Measurements from ENCODE around the gene LGR5.
"Not testable (repeated sequence)": the region's sequence is repeated elsewhere in the genome, so short reads cannot be mapped to it uniquely, and the experiment has no call there.

The LGR5 gene

GRCh38 chr12:71546322-71546861 lies 106.8 kb downstream of the LGR5 start:
- DNase-seq (ENCODE audit: low read depth, low spot score) = no peak

DNA sequence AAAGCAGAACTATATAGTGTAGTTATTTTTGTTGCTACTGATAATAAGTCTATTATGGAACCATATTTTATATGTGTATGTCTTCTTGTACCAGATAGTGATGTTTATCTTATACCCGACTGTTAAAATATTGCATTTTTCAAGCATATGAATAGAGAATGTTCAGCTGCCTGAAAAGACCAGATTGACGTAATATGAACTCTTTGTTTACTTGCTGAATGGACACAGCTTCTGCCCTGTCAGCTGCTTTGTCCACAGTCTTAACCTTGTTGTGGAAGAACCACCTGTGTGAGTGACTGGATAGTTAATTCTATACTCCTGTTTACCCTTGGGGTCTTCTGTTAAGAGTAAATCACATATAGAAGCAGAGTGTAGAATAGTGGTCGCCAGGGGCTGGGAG lies 109.3 kb downstream of the LGR5 start:
- no peak for DNase-seq (ENCODE audit: low read depth, low spot score)

- DNase-seq (ENCODE audit: low read depth, low spot score) = no peak
Measured at GRCh38 chr12:71551529-71551928, 111.9 kb downstream of the LGR5 start.

GRCh38 chr12:71552728-71553501 lies 113.3 kb downstream of the LGR5 start:
- no peak for DNase-seq (ENCODE audit: low read depth, low spot score)

DNA sequence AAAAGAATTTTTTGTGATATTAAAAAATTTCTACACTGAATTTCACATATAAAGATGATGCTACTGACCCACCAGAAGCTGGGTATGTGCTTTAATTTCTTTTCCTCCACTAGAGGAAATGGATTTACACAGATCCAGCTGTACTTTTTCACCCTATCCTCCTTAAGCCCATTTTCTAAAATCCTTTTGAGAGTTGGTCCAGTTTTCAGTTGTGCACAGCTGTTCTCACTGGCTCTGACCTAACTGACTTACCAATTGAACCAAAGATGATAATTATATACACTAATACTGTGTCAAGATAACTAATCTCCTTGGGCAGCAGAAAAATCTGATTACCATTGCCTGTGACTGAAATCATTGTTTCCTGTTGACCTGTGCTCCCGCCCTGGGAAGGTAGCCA lies 115.6 kb downstream of the LGR5 start:
- no peak for DNase-seq (ENCODE audit: low read depth, low spot score)

DNA sequence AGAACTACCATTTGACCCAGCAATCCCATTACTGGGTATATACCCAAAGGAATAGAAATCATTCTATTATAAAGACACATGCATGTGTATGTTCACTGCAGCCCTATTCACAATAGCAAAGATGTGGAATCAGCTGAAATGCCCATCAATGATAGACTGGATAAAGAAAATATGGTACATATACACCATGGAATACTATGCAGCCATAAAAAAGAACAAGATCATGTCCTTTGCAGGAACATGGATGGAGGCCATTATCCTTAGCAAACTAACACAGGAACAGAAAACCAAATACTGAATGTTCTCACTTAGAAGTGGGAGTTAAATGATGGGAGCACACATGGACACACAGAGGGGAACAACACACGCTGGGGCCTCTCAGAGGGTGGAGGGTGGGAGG lies 116.2 kb downstream of the LGR5 start:
- DNase-seq (ENCODE audit: low read depth, low spot score) = not testable (repeated sequence)

DNA sequence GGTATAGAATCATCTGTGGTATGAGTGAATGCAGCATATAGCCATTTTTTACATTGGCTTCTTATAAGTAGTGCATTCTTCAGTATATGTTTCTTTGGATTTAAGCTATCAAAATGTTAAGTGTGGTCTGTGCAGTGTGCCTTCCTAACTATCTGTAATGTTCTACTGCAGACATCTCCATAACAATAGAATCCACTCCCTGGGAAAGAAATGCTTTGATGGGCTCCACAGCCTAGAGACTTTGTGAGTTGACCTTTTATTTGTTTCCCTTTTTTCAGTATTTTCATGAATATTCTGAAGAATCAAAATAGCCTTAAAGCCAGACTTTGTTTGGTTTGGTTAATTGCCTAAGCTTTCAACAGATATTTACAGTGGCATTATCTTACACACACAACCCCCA lies 116.8 kb downstream of the LGR5 start:
- no peak for DNase-seq (ENCODE audit: low read depth, low spot score)

DNA sequence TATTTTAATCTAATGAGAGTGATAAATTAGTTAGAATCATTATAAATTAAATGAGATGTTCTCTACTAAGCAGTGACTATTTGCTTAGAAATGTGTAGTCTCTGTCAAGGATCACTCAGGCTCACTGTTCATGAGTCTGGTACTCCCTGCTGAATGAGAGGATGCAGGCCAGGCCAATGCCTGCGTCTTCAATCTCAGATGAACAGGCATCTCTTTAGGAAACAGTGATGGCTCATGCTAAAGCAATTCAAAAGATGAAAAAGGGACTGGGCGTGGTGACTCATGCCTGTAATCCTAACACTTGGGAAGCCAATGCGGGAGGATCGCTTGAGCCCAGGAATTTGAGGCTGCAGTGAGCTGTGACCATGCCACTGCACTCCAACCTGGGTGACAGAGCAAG lies 117.3 kb downstream of the LGR5 start:
- peak; percentile 7 for DNase-seq (ENCODE audit: low read depth, low spot score)

DNA sequence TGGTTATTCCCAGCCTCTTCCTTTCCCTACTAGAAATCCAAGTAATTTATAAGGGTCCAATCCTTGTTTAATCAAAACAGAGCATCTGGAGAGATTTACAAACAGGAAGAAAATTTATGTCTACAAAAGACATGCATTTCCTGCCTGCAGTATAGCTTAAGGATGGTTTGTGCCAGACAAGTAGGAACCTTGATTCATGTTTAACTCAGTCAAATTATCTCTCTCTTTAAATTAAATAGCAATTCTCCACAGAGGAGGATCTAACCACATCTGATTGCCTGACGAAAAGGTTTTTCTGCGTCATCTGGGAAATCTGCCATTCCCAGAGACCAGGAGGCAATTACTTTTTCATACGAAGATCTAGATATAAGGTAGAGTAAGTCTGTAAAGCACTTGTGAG lies 118.8 kb downstream of the LGR5 start:
- no peak for DNase-seq (ENCODE audit: low read depth, low spot score)

DNA sequence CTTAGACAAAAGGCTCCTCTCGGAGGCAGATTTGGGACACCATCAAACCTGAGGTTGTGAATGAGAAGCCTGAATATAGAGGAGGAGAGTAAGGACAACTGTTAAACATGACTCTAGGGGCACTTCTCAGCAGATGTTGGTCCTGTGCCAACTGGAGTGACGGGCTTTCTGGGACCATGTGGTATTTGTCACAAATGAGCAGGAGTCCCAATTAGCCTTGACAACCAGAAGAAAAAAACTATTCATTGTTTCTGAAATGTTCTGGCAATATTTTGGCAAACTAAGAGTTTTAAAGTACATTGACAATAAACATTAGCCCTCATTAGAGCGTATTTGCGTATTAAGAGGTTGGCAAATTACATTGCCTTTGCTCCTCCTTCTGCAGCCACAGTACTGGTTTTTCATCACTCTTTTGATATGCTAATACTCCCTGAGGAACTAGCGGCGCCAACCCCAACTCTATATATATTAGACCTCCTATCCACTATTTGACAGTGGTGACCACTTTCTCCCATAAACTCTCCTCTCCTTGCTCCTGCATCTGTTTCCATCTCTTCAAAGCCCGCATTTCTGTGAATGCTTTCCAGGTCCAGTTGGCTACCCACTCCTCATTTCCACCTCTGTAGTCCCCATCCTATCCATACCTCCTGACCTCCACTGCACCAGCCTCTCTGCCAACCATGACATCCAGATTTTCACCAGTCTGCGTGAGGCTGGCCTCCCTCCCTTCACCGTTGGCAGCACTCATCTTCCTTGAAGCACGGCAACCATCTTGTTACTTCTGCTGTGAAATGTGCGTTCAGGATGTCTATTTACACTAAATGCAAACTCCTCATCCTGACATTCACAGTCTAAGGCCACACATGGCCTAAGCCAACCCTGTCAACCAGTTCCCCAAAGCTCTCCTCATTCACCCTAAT lies 123.3 kb downstream of the LGR5 start:
- no peak for DNase-seq (ENCODE audit: low read depth, low spot score)

- DNase-seq (ENCODE audit: low read depth, low spot score) = no peak
Measured at GRCh38 chr12:71565535-71565934, 125.9 kb downstream of the LGR5 start.

DNA sequence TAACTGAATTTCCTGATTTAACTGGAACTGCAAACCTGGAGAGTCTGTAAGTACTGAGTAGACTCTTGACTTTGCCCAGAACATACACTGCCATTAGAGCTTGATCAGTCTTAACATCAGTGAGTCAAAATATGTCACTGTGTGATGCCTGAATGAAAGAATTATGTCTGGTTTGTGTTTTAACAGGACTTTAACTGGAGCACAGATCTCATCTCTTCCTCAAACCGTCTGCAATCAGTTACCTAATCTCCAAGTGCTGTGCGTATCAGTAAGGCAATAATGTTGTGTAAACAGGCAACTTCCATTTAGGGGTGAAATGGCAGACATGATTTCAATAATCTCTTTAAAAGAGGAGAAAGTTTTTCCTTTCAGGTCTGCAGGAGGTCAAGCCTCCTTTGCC lies 127.1 kb downstream of the LGR5 start:
- no peak for DNase-seq (ENCODE audit: low read depth, low spot score)

DNA sequence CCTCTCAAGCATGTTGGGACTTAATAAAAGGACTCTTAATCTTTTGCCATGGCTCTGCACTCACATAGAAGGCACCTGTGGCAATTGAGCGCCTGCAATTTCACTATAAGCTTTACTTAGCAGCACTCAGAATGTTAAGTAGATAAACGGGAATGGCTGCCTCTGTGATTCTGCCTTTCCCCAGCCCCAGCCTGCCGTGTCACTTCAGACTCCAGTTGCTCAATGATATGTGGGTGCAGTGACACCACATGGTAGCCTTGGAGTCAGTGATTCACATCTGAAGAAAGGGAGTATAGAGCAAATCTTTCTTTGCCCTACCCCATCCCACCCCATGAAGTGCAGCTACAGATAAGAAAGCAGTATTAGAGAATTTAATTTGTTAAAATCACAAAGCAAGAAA lies 127.9 kb downstream of the LGR5 start:
- DNase-seq (ENCODE audit: low read depth, low spot score) = no peak

GRCh38 chr12:71569885-71570284 lies 130.3 kb downstream of the LGR5 start:
- not testable (repeated sequence) for DNase-seq (ENCODE audit: low read depth, low spot score)

DNA sequence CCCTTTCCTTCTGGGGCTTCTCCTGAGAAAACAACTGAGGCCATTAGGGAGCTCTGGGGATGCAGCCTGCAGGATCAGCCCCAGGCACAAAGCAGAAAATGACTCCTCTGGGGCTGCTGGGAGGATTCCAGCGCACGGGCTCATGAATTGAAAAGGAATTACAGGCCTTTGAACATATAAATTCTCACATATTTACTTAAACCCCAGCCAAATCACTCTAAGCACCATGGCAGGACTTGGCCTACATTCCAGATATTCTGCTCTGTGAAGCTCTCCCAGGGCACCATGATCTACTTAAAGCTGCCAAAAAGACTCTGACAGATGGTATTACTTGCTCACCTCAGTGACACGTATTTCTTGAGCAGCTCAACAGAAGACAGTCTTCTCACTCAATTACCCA lies 136.9 kb downstream of the LGR5 start:
- no peak for DNase-seq (ENCODE audit: low read depth, low spot score)

DNA sequence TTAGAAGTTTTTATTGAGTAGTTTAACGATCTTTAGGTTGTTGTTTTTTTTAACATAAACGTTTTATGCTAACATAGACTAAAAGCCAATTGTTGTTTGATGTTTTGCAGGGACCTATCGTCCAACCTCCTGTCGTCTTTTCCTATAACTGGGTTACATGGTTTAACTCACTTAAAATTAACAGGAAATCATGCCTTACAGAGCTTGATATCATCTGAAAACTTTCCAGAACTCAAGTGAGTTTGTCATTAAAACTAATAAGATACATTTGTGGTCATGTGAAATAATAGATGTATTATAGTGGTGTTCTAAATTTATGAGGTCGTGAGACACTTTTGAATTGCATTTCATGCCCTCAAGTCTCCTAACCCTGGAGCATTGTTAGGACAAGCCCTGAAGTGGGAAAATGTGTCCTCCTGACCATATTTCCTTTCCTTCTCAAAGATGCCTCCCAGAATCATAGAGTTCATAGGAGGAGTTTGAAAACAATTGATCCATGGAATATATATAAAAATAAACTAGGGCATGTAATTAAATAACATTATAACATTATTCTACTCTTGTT lies 139.2 kb downstream of the LGR5 start:
- DNase-seq (ENCODE audit: low read depth, low spot score) = no peak

- no peak for DNase-seq (ENCODE audit: low read depth, low spot score)
Measured at GRCh38 chr12:71581206-71581605, 141.6 kb downstream of the LGR5 start.

- no peak for DNase-seq (ENCODE audit: low read depth, low spot score)
Measured at GRCh38 chr12:71582925-71583324, 143.3 kb downstream of the LGR5 start.

- no peak for DNase-seq (ENCODE audit: low read depth, low spot score)
Measured at GRCh38 chr12:71584356-71584755, 144.8 kb downstream of the LGR5 start.

GRCh38 chr12:71585218-71585617 lies 145.6 kb downstream of the LGR5 start:
- no peak for DNase-seq (ENCODE audit: low read depth, low spot score)

DNA sequence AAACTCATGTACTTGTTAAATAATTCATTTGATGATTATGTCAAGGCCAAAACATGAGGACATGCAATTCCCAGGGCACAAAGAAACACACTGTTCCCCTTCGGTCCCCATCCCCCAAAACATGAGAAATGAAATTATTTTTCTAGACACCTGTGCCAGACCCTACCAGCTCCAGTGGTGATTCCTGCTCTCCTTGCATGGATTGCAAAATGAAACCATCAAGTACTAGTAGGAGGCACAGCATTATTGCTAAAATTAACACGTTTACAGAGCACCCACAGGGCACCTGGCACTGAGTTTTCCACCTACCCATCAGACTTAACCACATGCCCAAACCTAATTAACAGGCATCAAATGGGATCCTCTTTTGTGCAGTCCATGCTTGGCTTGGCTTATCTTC lies 147.4 kb downstream of the LGR5 start:
- no peak for DNase-seq (ENCODE audit: low read depth, low spot score)

DNA sequence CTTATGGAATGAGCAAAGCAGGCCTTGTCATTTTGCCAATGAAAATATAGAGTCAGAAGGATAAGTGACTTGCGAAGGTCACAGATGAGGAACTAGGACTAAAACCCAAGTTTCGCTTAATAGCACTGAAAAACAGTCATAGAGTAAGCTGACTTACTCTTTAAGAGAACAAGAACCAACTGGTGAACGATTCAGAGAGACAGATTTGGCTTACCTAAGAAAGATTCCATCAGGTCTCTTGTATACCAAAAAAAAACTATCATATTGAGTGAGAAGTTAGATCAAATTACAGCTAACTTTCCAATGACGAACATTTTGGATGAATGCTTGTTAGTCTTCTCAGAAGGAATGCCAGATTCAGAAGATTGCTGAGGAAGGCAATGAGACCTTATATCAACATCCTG lies 149.9 kb downstream of the LGR5 start:
- DNase-seq (ENCODE audit: low read depth, low spot score) = no peak
